Left colon (tissue), 2 donors: ENCODE results near the gene AGA. TPM values are rescaled to one million over a fixed set of nuclear protein-coding genes. Genes with fewer than 3 reads are reported as not detected.

ENCODE experiments used
- ATAC-seq: fragments of 200-7000 bp; cut with Tn5 transposase; one replicate; pipeline ENCODE4 v1.9.1; 2020; ENCODE audit warnings: mild to moderate bottlenecking, moderate library complexity
- DNase-seq, 2 donors: peaks; one replicate each; pipeline ENCODE4 v3.0.0-alpha.2; 2020
- intact Hi-C, 2 donors: fragments of 100-400 bp; cut with DNase I in 1 of 2; cut with micrococcal nuclease in 1 of 2; formaldehyde crosslinking; loops; one replicate each; pipeline versions ENCODE4 v1.11.2 to v1.14.0; 2022; cut with DNase I, micrococcal nuclease
- total RNA-seq, 2 donors: library from RNA; stranded (reverse); fragmentation: NEBNext Ultra II Directional; extraction: Animal tissue kit (Norgen Biotek cat#: 25700); gene quantifications; one replicate each; pipeline ENCODE4 v1.2.1, GENCODE V29; 2021
- donor health status: DM: no; HTN: no; CAD: no.
- donor health status: DM: yes; HTN: yes; CAD: no.

The AGA gene
- total RNA-seq, 2 donors from 2014 or later = 15.6 to 26.0 TPM

GRCh38 chr4:177450426-177451107 lies 8.3 kb upstream of the AGA start:
- intact Hi-C loops = no loop called here
- DNase-seq (no peak), ATAC-seq (no peak)

- ATAC-seq = no peak
- intact Hi-C loops = no loop called here
Measured at GRCh38 chr4:177448850-177449249, 6.6 kb upstream of the AGA start.

GRCh38 chr4:177447417-177448004 lies 5.3 kb upstream of the AGA start:
- DNase-seq = no peak
- intact Hi-C loops = no loop called here
- no peak for ATAC-seq

More at GRCh38 chr4:177448850-177449249, 6.6 kb upstream of the AGA start:
- no peak for DNase-seq

GRCh38 chr4:177446586-177446985 lies 4.3 kb upstream of the AGA start:
- ATAC-seq (no peak), DNase-seq (no peak)
- intact Hi-C loops = no loop called here

GRCh38 chr4:177444911-177445736 lies 2.9 kb upstream of the AGA start:
- no peak for ATAC-seq
- peak in 1 of 2 donors; percentile 25 for DNase-seq

GRCh38 chr4:177441061-177441802 lies 1.0 kb downstream of the AGA start:
- intact Hi-C loops = no loop called here
- DNase-seq (peak in 1 of 2 donors; percentile 21), ATAC-seq (peak; percentile 29)

More at GRCh38 chr4:177444911-177445736, 2.9 kb upstream of the AGA start:
- intact Hi-C loops = no loop called here

GRCh38 chr4:177436456-177436855 lies 5.8 kb downstream of the AGA start:
- DNase-seq (no peak), ATAC-seq (no peak)
- intact Hi-C loops = no loop called here

GRCh38 chr4:177434667-177435066 lies 7.6 kb downstream of the AGA start:
- intact Hi-C loops = no loop called here
- no peak for ATAC-seq
- DNase-seq = no peak

- intact Hi-C loops = no loop called here
- no peak for ATAC-seq
- DNase-seq = no peak
Measured at GRCh38 chr4:177427192-177427591, 15.0 kb downstream of the AGA start.

- intact Hi-C loops = no loop called here
- no peak for ATAC-seq
- no peak for DNase-seq
Measured at GRCh38 chr4:177419434-177419833, 22.8 kb downstream of the AGA start.

- ATAC-seq (no peak), DNase-seq (no peak)
- intact Hi-C loops = no loop called here
Measured at GRCh38 chr4:177413656-177414055, 28.6 kb downstream of the AGA start.

- ATAC-seq (no peak), DNase-seq (no peak)
- intact Hi-C loops = no loop called here
Measured at GRCh38 chr4:177413076-177413475, 29.2 kb downstream of the AGA start.

GRCh38 chr4:177411996-177412395 lies 30.2 kb downstream of the AGA start:
- DNase-seq (no peak), ATAC-seq (no peak)
- intact Hi-C loops = no loop called here

GRCh38 chr4:177410566-177410965 lies 31.7 kb downstream of the AGA start:
- intact Hi-C loops = no loop called here
- ATAC-seq (no peak), DNase-seq (no peak)

GRCh38 chr4:177408023-177408422 lies 34.2 kb downstream of the AGA start:
- ATAC-seq = no peak
- no peak for DNase-seq
- intact Hi-C loops = no loop called here

- intact Hi-C loops = no loop called here
- DNase-seq = no peak
- ATAC-seq = no peak
Measured at GRCh38 chr4:177405508-177405907, 36.7 kb downstream of the AGA start.

- DNase-seq (no peak), ATAC-seq (no peak)
Measured at GRCh38 chr4:177404986-177405385, 37.3 kb downstream of the AGA start.

GRCh38 chr4:177404342-177404741 lies 37.9 kb downstream of the AGA start:
- ATAC-seq = no peak
- no peak for DNase-seq

More at GRCh38 chr4:177404986-177405385, 37.3 kb downstream of the AGA start:
- intact Hi-C loops = no loop called here

GRCh38 chr4:177403746-177404145 lies 38.5 kb downstream of the AGA start:
- DNase-seq (no peak), ATAC-seq (no peak)
- intact Hi-C loops = no loop called here

More at GRCh38 chr4:177404342-177404741, 37.9 kb downstream of the AGA start:
- intact Hi-C loops = no loop called here
